Measurements from ENCODE around the gene RAPSN. TPM values are rescaled to one million over a fixed set of nuclear protein-coding genes. Genes with fewer than 3 reads are reported as not detected.

Gene RAPSN
- polyA plus RNA-seq, 3 donors = 1.2 TPM; not detected in 2

- no peaks in the 10 kb centered on the region for H3K4me1 ChIP-seq (ENCODE audit: control insufficient read depth in 1 of 2, insufficient read depth in 2 of 2, low read length in 2 of 2)
- no peaks in the 10 kb centered on the region for H4K20me1 ChIP-seq (ENCODE audit: insufficient read depth, low read length)
- no peaks in the 10 kb centered on the region for H3K9me3 ChIP-seq (replicated peaks in 1 of 2; ENCODE audit: control insufficient read depth in 1 of 2, insufficient read depth in 1 of 2, low read length in 2 of 2)
- H3K4me1 Mint-ChIP-seq = no peaks in the 10 kb centered on the region
- H3K79me2 ChIP-seq (ENCODE audit: insufficient read depth, low read length) = no peaks in the 10 kb centered on the region
- H3K4me3 Mint-ChIP-seq = no peak overlapping the region
- no peak for DNase-seq
- no peak overlapping the region for H3K27ac Mint-ChIP-seq
- no peaks in the 10 kb centered on the region for H3K36me3 Mint-ChIP-seq
- peaks cover 0 to 3% (median 0%) of the 10 kb centered on the region in 3 donors for H3K27me3 Mint-ChIP-seq (ENCODE audit: low read depth in 3 of 3)
- H3K4me2 ChIP-seq (replicated peaks; ENCODE audit: extremely low read depth, low read length, poor library complexity, severe bottlenecking) = no peak overlapping the region
- no peak overlapping the region for H3K27ac ChIP-seq (ENCODE audit: low read depth in 1 of 2, low read length in 2 of 2)
- no peak overlapping the region for H3K4me3 ChIP-seq (replicated peaks in 1 of 3; ENCODE audit: low read depth in 2 of 3, low read length in 3 of 3)
- intact Hi-C loops (cut with micrococcal nuclease) = no loop called here
- TF ChIP-seq CTCF (IDR thresholded peaks at IDR 0.05) = no peak
- H3K27me3 ChIP-seq (ENCODE audit: control insufficient read depth in 2 of 2, insufficient read depth in 2 of 2, low read length in 2 of 2) = no peaks in the 10 kb centered on the region
- 96% methylated on average over 6 of the region's 8 CpGs for WGBS (ENCODE audit: insufficient coverage)
- H2AFZ ChIP-seq (ENCODE audit: insufficient read depth, low read depth, low read length, poor library complexity, severe bottlenecking) = no peak overlapping the region
- no peak overlapping the region for H3K9ac ChIP-seq (ENCODE audit: insufficient read depth, low read length, poor library complexity, severe bottlenecking)
- no peaks in the 10 kb centered on the region for H3K36me3 ChIP-seq (replicated peaks in 1 of 2; ENCODE audit: control insufficient read depth in 1 of 2, insufficient read depth in 2 of 2, low read length in 2 of 2)
- no peaks in the 10 kb centered on the region for H3K9me3 Mint-ChIP-seq
Measured at GRCh38 chr11:47442514-47442913, 6.4 kb downstream of the RAPSN start.

GRCh38 chr11:47441421-47441820 lies 7.5 kb downstream of the RAPSN start:
- Histone ChIP-seq H3K4me1 (ENCODE audit: control insufficient read depth in 1 of 2, insufficient read depth in 2 of 2, low read length in 2 of 2) (no peaks in the 10 kb centered on the region), H3K9me3 (replicated peaks in 1 of 2; ENCODE audit: control insufficient read depth in 1 of 2, insufficient read depth in 1 of 2, low read length in 2 of 2) (no peaks in the 10 kb centered on the region), H3K27ac (ENCODE audit: low read depth in 1 of 2, low read length in 2 of 2) (no peak overlapping the region), H2AFZ (ENCODE audit: insufficient read depth, low read depth, low read length, poor library complexity, severe bottlenecking) (no peak overlapping the region), H3K27me3 (ENCODE audit: control insufficient read depth in 2 of 2, insufficient read depth in 2 of 2, low read length in 2 of 2) (no peaks in the 10 kb centered on the region), H3K79me2 (ENCODE audit: insufficient read depth, low read length) (no peaks in the 10 kb centered on the region), H3K4me3 (replicated peaks in 1 of 3; ENCODE audit: low read depth in 2 of 3, low read length in 3 of 3) (no peak overlapping the region), H3K36me3 (replicated peaks in 1 of 2; ENCODE audit: control insufficient read depth in 1 of 2, insufficient read depth in 2 of 2, low read length in 2 of 2) (no peaks in the 10 kb centered on the region), H3K9ac (ENCODE audit: insufficient read depth, low read length, poor library complexity, severe bottlenecking) (no peak overlapping the region), H3K4me2 (replicated peaks; ENCODE audit: extremely low read depth, low read length, poor library complexity, severe bottlenecking) (no peak overlapping the region), H4K20me1 (ENCODE audit: insufficient read depth, low read length) (no peaks in the 10 kb centered on the region)
- no peak for TF ChIP-seq CTCF (IDR thresholded peaks at IDR 0.05)
- Mint-ChIP-seq H3K27ac (no peak overlapping the region), H3K36me3 (no peaks in the 10 kb centered on the region), H3K4me3 (no peak overlapping the region), H3K27me3 (ENCODE audit: low read depth in 3 of 3) (peaks cover 0 to 3% (median 0%) of the 10 kb centered on the region in 3 donors), H3K9me3 (no peaks in the 10 kb centered on the region), H3K4me1 (no peaks in the 10 kb centered on the region)
- DNase-seq = no peak
- intact Hi-C loops (cut with micrococcal nuclease) = no loop called here
- 97% methylated on average over 11 of the region's 12 CpGs for WGBS (ENCODE audit: insufficient coverage)
